Inflammatory macrophage treated with lipopolysaccharide for 1 hour (primary cell): Measurements from ENCODE around the gene FAIM2.
A peak's percentile ranks its signal among the peaks of the same experiment; 100 is the strongest.

Experiments used
- DNase-seq, 2 donors: peaks; one replicate each; pipeline ENCODE4 v3.0.0-alpha.2; 2020 to 2022

Gene FAIM2

GRCh38 chr12:49939307-49939706 lies 35.6 kb upstream of the FAIM2 start:
- DNase-seq: no peak

DNA sequence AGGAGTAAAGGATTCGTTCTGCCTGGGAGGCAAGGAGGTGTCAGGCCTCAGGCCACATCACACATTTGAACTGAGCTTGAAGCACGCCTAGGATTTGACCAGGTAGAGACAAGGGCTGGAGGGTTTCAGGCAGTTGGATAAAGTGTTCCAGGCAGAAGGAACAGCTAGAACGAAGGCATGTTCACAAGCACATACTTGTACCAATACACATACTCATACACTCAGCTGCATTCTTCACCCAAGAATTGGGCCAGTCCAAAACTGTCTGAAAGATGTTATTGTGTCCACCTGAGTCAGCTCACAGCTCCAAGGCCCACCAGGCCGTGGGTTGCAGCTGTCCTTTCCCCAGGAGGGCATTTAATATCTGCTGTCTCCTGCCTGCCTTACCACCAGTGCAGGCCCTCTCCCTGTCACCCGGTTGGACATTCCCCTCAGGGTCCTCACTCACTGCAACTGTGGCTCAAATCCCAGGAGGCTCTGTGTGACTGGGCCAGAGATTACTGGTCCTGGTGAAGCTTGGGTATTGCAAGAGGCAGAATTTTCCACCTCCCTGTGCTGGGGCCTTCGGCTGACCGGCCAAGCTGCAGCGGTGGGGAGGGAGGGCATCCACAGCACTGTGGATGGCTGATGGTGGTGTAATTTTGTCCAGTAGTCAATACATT lies 34.1 kb upstream of the FAIM2 start:
- DNase-seq: no peak

DNA sequence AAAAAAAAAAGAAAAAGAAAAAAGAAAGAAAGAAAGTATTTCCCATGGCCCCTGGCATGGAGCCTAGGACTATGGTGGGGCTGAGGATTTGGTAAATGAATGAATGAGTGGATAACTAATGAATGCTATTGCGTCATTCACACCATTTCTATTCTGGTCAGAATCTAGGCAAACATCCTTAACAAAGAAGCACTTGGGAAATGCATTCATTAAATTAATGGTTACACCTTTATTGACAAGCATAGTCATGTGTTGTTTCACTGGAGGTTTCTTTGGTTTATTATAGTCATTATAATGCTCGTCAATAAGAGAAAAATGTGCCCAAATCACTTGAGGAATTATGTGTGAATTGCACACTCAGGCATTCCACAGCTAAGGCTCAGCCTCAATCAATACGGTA lies 33.2 kb upstream of the FAIM2 start:
- DNase-seq: no peak

GRCh38 chr12:49934505-49934904 lies 30.8 kb upstream of the FAIM2 start:
- no peak for DNase-seq

DNA sequence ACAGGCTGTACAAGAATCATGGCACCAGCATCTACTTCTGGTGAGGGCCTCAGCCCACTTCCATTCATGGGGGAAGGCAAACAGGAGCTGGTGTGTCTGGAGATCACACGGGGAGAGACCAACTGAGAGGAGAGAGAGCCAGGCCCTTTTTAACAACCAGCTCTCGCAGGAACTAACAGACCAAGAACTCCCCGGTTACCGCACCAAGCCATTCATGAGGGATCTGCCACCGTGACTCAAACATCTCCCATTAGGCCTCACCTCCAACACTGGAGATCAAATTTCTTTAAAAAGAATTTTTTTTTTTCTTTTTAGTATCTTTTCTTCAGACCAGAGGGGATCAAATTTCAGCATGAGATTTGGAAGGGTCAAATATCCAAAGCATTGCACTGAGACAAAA lies 30.1 kb upstream of the FAIM2 start:
- DNase-seq: no peak

GRCh38 chr12:49932533-49933130 lies 28.9 kb upstream of the FAIM2 start:
- no peak for DNase-seq

GRCh38 chr12:49932023-49932422 lies 28.3 kb upstream of the FAIM2 start:
- no peak for DNase-seq

GRCh38 chr12:49930515-49931288 lies 27.0 kb upstream of the FAIM2 start:
- DNase-seq: peak; percentile 85 to 86

GRCh38 chr12:49929581-49929980 lies 25.9 kb upstream of the FAIM2 start:
- DNase-seq: no peak

DNA sequence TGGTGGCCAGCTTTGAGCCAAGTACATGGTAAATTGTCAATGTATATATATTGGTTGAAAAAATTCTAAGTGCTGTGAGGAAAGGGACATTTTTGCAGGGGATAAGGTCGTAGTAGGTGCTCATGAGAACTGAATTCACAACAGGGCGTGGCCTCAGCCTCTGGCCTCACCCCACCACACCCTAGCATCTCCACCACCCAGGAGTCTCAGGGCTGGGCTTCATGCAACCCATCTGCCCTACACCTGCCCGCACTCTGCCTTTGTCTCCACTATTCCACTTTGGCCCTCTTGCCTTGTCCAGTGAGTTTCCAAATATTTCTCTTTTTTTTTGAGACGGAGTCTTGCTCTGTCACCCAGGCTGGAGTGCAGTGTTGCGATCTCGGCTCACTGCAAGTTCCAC lies 24.8 kb upstream of the FAIM2 start:
- DNase-seq: no peak

DNA sequence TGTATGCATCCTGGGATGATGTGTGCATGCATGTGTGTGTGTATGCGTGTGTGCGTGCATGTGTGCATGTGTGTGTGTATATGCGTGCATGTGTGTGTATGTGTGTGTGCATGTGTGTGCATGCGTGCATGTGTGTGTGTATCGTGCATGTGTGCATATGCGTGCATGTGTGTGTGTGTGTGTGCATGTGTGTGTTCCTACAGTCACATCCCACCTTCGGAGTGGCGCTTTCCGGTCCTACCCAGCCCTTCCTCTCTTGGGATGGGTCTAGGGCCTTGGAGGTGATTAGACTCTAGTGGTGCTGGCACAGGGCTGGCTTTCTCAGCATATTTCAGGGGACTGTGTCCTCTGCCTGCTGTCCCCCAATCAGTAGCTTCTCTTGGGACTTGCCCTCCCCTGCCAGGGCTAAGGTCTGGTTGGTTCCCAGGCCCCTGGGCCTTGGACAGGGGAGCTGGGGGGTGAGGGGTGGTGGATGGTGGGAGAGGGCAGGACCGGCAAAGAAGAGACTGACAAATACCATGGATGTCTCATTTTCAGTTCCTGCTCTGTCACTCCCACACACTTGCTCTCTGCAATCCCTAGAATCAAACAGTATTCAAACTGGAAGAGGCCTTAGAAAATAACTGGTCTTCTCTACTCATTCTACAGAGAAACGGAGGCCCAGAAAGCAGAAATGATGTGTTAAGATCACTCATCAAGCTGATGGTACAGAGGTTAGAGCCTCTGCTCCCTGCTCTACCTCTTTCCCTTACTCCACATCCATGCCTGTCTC lies 21.9 kb upstream of the FAIM2 start:
- DNase-seq: peak; percentile 60 to 72

GRCh38 chr12:49924628-49925246 lies 21.0 kb upstream of the FAIM2 start:
- no peak for DNase-seq

DNA sequence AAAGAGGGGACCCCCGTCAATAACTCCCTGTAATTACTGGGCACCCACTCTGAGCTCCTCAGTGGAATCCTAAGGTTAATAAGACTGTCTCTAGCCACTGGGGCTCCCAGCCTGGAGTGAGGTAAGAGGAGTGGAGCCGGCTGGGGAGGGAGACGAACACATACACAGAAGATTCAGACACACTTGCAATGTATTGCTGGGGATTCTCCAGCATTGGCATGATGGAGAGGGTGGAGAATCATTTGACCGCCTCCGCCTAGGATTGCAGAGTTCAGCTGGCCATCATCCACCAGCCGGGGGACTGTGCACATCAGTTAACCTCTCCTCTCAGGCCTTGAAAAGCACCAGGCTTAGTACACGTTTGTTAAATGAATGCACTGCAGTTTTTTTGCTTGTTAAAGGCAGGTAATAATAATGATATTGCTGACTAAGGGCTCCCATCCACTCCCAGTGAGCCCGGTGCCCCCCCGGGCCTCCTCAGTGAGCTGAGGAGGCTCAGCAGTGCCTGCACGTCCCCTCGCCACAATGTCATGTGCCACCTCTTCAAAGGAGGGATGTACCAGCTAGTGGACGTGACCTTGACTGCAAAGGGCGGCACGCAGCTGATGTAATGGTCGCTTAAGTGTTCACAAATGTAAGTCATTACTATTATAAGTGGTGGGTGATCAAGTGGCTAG lies 20.3 kb upstream of the FAIM2 start:
- DNase-seq: no peak

- DNase-seq: no peak
Measured at GRCh38 chr12:49923035-49923644, 19.4 kb upstream of the FAIM2 start.

GRCh38 chr12:49922349-49923034 lies 18.8 kb upstream of the FAIM2 start:
- no peak for DNase-seq

DNA sequence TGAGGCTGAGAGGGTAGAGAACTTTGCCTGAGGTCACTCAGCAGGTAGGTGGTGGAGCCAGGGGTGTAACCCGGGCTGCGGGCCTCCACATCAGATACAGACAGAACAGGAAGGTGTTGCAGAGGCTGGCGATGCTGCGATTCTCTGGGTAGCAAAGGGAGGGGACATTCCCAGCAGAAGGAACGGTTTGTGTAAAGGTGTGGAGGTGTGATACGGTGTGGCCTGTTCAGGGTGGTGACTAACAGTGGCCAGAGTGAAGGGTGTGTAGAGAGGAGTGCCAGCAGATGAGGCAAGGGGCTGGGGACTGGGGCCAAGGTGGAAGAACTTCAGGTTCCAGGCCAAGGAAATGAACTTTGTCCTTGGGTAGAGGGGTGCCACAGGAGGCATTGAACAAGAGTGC lies 18.2 kb upstream of the FAIM2 start:
- no peak for DNase-seq

DNA sequence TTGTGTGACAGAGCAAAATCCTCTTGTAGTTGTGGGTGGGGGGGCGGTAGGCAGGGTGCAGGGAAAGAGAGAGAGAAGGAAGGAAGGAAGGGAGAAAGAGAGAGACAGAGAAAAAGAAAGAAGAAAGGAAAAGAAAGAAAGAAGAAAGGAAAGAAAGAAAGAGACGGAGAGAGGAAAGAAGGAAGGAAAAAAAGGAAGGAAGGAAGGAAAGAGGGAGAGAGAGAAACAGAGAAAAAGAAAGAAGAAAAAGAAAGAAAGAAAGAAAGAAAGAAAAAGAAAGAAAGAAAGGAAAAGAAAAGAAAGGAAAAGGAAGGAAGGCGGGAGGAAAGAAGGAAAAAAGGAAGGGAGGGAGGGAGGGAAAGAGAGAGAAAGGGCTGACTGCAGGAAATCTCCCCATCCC lies 17.6 kb upstream of the FAIM2 start:
- DNase-seq: no peak

DNA sequence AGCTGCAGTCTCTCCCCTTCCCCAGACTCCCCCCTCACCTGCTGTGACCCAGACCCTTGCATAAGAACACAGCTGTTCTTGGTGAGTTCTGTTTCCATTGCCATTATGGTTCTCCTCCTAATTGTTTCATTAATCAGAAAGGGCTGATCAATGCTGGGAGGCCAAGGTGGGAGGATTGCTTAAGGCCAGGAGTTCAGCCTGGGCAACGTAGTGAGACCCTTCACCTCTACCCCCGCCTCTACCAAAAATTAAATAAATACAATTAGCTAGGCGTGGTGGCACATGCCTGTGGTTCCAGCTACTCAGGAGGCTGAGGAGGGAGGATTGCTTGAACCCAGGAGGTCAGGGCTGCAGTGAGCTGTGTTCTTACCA lies 17.2 kb upstream of the FAIM2 start:
- DNase-seq: no peak

- DNase-seq: peak; percentile 61 to 70
Measured at GRCh38 chr12:49920241-49920914, 16.7 kb upstream of the FAIM2 start.

DNA sequence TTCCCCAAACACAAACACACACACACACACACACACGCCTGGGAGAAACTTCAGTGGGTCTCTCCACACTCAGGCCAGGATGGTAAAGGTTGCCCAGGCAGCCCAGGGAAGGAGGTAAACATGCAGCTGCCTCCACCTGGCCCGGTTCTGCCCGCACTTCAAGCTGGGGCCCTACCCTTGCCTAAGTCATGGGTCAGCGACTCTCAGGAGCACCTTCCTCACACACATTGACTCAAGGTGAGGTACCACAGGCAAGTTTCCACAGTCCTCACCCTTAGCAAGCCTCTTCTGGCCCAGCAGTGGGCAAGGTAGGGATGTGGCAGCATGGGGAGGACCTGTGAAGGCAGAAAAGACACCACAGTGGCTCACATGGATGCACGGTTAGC lies 14.1 kb upstream of the FAIM2 start:
- no peak for DNase-seq
